ENCODE results near the gene DIPK1A.

DIPK1A gene

DNA sequence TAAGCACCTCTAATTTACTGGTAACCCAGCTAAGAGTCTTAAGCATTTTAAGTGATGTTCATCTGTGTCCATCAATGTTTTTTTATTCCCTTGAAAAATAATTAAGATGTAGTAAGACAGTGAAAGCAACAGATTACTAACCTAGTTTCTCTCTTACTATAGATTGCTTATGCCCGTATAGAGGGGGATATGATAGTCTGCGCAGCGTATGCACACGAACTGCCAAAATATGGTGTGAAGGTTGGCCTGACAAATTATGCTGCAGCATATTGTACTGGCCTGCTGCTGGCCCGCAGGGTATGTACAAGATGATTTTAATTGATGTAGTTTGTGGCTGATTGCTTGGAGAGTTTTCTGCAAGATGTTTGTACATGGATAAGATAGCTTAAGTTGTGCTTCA lies 126.6 kb downstream of the DIPK1A start:
- no peak for DNase-seq

DNA sequence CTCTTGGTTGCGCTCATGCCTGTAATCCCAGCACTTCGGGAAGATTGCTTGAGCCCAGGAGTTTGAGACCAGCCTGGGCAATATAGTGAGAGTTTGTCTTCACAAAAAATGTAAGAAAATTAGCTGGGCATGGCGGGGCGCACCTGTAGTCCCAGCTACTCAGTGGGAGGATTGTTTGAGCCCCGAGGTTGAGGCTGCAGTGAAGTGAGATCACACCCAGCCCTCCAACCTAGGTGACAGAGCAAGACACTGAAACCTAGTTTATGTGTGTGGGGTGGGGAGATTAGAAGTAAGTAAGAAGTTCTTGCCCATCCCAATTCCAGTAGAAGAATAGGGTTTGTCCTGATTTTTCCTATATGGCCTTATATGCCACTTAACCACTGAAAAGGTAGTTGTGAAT lies 127.4 kb downstream of the DIPK1A start:
- DNase-seq = no peak

DNA sequence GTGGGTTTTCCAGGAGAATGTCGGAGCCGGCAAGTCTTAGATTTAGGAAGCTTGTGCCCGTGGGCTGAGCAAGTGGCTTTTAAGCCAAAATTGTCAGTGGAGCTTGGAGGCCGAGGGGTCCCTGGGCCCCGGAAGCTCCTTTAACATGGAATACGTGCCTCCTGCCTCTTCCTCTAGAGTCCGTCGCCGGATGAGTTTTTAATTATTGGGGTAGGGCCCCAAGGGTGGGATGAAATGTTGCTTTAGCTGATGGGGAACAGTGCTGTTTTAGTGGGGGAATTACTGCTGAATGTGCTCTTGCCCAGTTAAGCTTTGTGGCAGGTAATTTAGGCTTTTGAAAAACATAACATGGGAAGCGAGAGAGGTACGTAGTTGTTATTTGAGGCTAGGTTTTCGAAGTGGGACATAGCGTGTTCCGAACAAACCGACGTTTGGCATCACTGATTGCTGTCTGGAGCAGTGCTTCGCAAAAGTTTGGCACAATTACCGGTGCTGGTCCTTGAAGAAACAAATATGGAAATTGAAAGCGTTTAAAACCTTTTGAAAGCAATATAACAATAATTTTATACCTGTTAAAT lies 128.6 kb downstream of the DIPK1A start:
- peak in 1 of 3 donors; percentile 27 for DNase-seq

DNA sequence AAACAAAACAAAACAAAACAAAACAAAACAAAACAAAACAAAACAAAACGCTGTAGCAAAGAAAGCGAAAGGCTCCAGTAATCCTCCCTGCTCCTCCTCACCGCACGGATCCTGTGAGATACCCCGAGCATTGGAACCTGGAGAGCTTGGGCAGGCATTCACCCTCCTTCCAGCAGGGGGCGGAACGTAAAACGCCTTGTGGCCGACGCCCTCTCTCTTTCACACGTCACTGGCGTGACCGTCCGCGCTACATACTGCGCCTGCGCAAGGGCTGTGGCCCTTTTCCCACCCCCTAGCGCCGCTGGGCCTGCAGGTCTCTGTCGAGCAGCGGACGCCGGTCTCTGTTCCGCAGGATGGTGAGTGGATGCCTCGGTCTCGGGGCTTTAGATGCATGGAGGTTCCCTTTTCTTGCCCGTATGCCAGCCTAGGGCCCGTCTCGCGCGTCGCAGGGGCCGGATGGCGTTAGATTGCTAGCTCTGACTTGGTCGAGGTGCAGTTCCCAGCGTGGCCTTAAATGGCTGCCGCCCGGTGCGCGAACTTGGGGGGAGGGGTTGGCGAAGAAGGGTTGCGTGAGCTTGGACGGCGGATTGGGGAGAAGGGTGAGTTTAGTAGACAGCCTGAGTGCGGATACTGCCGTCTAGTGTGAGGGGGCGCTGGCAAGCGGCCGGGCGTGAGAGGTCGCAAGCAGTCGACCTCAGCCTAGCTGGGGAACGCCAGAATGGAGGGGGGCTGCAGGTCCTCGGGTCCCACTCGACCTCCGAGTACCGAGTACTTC lies 129.3 kb downstream of the DIPK1A start, which contains the start of gene RPL5:
RPL5 (plus strand) TSS at position 279 of the 775 bp plus-strand sequence; CDS start at position 354, 75 bp downstream.
- peak; percentile 99 to 100 (median 99) for DNase-seq

DNA sequence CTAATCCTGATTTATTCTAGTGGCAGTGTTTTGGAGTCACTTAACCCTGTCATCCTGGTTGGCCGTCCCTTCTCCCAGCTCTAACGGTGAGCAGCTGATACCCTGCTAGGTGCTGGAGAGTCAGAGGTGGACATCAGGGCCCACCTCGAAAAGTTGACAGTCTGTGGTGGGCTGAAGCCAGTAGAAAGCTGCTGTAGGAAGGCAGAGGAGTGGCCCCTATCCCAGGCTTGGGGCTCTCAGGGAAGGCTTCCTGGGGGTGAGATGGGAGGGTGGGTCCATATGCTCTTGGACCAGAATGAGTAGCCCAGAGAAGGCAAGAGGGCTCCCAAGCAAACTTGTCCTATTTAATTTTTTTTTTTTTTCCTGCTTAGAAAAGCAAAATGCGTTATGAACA lies 129.9 kb downstream of the DIPK1A start:
- no peak for DNase-seq

DNA sequence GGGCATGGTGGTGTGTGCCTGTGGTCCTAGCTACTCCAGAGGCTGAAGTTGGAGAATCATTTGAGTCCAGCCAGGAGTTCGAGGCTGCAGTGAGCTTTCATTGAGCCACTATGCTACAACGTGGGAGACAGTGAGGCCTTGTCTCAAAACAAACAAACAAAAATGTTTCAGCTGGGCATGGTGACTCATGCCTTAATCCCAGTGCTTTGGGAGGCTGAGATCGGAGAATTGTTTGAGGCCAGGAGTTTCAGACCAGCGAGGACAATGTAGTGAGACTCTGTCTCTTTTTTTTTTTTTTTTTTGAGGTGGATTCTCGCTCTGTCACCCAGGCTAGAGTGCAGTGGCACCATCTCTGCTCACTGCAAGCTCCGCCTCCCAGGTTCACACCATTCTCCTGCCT lies 134.5 kb downstream of the DIPK1A start:
- DNase-seq = no peak

DNA sequence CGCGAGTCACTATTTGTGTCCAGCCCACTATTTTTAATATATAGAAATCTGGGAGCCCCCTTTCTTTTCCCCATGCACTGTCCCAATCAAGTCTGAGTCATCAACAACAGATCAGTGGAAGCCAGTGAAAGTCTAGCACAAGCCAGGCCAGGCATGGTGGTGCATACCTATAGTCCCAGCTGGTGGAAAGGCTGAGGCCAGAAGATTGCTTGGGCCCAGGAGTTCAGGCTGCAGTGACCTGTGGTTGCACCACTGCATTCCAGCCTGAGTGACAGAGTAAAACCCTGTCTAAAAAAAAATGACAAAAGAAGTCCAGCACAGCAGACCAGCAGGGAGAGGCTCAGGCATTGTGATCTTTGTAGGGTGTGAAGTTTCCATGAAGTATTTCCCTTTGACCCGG lies 138.4 kb downstream of the DIPK1A start:
- DNase-seq = peak; percentile 56 to 72 (median 60)

DNA sequence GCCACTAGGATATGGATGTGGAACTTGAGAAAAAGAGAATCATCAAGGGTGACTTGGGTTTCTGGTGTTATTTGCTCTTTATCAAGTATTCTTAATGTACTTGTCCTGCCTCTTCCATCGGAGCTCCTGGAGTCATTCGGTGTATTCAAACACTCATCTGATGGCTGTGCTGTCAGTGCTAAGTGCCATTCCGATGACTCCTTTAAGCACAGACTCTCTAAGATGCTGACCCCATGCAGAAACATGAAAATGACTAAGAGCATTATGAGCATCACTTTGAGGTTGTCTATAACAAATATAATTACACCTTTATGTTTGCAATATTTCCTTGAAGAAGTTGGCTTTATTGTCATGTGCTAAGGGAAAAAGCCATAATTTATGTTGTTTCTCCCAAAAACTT lies 140.7 kb downstream of the DIPK1A start:
- no peak for DNase-seq

DNA sequence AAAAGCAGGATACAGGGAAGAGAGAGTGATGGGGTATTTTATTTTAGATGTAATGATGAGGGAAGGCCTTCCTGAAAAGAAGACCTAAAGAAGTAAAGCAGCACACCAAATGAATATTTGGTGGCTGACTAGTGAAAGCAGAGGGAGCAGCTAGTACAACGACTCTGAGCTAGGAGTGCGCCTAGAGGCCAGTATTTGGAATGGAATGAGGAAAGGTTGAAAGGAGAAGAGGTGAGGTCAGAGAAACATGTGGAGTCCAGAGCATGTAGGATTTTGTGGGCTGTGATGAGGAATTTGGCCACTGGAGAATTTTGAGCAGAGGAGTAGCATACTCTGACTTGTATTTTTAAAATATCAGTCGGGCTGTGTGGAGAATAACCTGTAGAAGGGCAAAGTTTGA lies 141.2 kb downstream of the DIPK1A start:
- no peak for DNase-seq

DNA sequence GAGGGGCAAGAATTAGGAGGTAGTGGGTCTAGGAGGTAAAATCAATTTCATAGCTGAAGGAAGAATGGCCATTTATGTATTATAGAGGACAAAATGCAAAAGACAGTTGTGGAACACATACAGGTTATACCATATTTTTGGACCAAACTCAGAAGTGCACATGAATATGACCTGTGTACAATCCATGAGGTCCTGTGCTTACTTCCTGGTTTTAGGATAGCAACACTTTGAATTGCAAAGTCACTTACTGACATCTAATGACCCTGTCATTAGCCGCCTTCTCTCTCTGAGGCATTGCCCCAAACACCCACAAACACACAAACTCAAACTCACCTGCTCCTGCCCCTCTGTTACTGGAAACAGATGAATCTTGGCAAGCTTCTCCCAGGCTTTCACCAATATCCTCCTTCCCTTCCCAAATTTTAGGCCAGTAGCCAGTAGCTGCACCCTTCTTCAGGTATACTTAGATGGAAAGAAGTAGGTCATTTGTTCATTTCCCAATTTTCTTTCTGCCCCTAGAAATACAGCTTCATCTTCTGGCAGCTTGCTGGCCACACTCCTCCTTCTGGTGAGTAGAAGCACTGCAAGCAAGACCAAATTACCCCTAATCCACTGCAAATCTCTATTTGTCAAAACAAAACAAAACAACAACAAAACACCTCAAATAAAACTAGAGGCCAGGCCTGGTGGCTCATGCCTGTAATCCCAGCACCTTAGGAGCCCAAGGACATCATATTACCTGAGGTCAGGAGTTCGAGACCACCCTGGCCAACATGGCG lies 143.1 kb downstream of the DIPK1A start:
- peak; percentile 59 to 73 (median 60) for DNase-seq

DNA sequence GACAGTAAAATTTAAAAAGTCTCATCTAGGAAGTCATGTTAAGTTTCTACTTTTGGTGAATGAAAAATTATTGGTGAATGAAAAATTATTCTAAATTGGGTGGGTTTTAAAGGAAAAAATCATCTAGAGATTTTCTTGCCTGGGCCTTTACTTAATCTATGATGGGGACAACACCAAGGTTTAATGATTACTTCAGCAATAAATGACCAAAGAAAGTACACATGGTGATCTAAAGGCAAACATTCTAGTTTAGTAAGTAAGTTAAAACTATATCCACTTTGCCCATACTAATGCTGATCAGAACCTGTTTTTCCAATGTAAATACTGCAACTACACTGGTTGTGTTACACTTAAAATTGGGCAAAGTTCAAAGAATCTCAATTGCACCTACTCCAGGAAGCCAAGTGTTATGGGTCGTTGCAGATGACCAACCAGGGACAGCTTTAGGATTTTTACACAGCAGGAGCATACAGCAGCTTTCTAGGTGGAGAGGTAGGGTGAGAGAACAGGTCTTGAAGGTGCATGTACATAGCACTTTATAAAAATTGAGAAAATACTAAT lies 144.0 kb downstream of the DIPK1A start:
- no peak for DNase-seq

DNA sequence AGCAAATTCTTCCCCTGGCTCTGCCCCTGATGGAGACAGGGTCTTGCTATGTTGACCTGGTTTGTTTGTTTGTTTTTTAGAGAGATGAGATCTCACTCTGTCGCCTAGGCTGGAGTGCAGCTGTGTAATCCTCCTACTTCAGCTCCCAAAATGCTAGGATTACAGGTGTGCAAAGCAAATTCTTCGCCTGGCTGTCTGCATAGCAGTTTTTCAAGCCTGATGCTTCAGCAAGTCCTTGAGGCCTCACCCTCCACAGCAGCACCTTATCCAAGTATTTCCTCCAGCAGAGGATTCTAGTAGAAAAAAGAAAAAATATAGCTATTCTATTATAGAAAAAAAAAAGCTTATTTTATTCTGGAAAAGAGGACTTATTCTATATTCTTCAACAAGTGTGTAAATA lies 144.5 kb downstream of the DIPK1A start:
- no peak for DNase-seq

DNA sequence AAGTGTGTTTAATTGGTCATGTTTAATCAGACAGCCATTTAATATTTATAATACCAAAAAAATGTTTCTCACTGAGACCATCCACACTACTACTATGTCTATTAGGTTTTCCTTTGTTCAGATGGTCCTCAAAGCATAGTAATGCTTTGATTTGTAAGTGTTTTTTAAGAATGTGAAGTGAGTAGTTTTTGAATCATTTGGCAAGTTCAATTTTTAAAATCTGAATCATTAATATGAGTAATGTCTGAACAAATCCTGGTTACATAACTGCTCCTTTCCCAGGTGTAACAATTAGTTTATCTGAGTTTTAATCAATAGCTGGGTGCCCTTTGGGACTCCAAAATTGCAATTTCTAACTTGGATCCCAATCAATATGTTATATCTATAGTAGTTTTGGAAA lies 152.9 kb downstream of the DIPK1A start:
- no peak for DNase-seq

DNA sequence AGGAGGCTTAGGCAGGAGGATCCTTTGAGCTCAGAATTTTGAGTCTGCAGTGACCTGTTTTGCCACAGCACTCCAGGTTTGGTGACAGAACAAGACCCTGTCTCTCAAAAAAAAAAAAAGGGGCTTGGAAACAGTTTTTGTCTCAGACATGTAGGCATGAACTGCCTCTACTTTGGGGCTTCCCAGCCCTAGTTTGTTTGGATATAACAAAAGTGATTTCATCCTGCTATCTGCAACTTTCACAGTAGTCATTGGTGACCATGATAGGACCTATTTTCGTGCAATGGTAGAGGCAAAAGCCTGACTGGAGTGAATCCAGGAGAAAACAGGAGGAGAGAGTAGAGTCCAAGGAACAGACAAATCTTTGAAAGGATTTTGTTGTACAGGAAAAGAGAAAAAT lies 156.0 kb downstream of the DIPK1A start:
- no peak for DNase-seq

DNA sequence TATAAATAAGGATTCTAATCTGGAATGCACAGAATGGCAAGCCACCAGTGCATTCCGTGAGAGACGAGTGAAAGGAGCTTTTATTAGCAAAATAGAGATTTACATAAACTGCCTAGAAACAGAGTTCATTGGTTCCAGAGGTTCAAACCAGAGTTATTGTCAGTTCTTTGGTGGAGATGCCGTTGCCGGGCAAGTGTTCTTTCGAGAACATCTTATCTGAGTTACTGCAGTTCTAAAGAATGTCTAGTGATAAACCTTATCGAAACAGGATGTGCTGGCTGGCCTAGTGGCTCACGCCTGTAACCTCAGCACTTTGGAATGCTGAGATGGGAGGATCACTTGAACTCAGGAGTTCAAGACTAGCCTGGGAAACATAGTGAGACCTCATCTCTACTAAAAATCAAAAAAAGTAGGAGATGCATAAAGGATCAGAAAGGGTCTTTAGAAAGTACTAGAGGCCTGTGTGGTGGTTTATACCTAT lies 156.5 kb downstream of the DIPK1A start:
- peak; percentile 33 to 55 (median 41) for DNase-seq

DNA sequence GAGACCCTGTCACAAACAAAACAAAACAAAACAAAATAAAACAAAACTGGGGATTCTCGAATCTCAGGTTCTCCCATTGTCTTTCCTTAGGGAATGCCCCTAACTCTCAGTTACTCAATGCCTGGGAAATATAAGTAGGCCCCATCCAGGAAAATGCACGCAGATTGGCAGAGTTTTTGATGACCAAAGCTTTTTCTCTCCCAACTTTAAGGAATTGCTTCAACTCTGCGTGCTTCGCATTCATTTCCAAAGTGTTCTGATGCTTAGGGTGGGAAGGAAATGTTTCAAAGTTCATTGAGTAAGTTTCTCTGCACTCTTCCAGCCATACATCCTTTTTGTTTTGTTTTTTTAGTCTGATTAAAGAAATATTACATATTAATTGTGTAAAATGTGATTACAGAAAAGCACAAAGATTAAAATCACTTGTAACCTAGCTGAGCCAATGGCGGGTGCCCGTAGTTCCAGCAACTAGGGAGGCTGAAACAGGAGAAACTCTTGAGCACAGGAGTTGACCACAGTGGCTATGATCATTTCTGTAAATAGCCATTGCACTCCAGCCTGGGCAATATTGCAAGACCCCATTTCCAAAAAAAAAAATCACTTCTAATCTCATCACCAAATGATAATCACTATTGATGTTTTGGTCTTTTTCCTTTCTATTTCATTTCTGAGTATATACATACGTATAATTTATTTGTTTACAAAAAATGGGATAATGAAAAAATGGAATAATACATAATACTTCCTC lies 157.9 kb downstream of the DIPK1A start:
- no peak for DNase-seq

DNA sequence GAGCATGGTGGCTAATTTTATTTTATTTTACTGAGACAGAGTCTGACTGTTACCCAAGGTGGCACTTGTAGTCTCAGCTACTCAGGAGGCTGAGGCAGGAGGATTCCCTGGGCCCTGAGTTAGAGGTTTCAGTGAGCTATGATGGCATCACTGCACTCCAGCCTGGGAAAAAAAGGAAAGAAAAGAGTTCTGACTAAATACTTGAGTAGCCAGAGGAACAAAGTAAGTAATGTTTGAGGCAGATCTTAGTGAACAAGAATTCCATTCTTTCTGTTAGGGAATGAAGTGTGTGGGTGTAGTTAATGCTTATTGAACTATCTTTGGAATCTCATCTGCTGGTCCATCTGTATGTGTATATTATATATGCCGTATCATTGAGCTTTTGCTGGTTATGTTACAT lies 163.3 kb downstream of the DIPK1A start:
- DNase-seq = no peak

DNA sequence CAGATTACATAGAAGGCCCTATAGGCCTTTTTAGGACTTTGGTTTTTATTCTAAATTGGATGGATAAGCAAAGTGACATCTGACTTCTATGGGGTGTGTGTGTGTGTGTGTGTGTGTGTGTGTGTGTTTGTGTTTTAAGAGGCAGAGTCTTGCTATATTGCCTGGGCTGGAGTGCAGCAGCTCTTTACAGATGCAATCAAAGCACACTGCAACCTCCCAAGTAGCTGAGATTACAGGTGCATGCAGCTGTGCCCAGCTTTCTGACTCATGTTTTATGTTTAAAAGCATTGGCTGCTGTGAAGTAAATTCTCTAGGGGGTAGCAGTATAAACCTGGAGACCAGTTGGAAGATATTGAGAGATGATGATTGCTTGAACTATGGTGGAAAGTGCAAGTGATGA lies 164.0 kb downstream of the DIPK1A start:
- no peak for DNase-seq

DNA sequence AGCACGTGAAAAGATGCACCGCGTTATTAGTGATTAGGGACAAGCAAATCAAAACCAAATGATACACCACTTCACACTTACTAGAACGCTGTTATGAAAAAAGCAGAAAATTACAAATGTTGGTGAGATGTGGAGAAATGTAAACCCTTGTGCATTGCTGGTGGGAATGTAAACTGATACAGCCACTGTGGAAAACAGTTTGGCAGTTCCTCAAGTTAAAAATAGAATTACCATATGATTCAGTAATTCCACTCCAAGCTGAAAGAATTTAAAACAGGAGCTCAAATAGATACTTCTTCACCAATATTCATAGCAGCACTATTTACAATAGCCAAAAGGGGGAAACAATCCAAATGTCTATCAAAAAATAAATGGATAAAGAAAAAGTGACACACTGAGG lies 166.1 kb downstream of the DIPK1A start:
- peak in 1 of 3 donors; percentile 24 for DNase-seq

DNA sequence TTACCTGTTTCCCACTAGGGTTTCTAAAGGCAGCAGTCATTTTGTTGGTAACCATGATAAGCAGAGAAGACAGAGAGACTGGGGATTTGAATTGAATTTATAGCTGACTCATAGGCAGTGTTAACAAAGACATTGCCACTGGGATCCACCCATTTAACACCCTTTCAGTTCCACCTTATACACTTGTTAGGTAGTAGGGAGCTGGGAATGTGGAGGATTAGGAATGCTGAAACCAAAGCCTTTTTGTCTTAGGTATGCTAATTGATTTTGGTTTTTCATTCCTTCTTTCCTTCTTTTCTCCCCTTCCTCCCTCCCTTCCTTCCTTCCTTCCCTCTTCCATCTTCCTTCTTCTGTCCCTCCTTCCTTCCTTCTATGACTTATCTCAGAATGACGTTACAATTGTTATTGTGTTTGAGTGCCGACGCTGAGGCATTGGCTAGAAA lies 168.9 kb downstream of the DIPK1A start:
- no peak for DNase-seq
